NCI-H510A (cell line): ENCODE measurements around the gene PRKCZ.
"Not testable (repeated sequence)": the region's sequence is repeated elsewhere in the genome, so short reads cannot be mapped to it uniquely, and the experiment has no call there.

Experiments used
- DNase-seq: peaks from one replicate; lab custom pipeline; 2025; lab: John Stamatoyannopoulos, UW

Gene PRKCZ

GRCh38 chr1:2086446-2087078, 36.4 kb downstream of the PRKCZ start:
- DNase-seq, result no peak

DNA sequence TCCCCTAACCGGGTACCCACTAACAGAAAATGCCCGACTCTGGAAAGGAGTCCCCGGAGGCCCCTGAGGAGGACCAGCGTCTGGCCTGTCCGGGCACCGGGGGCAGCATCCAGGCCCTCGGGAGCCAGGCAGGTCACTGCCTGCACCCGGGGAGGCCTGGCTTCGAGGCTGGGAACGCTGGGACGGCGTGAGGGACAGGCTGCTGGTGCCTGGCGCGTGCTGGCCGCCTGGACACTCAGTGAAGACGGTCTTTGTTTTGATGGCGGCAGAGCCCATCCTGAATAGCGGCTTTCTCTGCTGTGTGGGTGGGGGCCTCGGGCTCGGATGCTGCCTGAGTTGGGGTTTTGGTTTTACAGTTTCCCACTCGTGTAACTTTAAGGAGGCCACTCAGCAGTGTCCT, 37.6 kb downstream of the PRKCZ start:
- no peak for DNase-seq

DNA sequence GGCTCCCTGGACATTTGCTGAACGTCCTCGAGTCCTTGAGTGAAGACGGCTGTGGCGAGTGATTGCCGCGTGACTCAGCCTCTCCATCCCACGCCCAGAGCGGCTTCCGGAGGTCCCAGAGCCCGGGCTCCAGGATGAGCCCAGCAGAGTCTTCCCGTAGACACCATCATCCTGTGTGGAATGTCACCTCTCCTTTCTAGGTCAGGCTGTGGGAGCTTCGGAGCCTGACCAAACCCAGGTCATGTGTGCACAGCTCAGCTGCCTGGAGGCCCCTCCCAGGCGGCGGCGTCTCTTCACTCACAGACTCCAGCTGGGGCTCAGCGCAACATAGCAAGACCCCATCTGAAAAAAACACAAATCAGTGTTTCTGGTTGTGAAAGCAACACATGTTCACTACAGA, 38.2 kb downstream of the PRKCZ start:
- no peak for DNase-seq

DNA sequence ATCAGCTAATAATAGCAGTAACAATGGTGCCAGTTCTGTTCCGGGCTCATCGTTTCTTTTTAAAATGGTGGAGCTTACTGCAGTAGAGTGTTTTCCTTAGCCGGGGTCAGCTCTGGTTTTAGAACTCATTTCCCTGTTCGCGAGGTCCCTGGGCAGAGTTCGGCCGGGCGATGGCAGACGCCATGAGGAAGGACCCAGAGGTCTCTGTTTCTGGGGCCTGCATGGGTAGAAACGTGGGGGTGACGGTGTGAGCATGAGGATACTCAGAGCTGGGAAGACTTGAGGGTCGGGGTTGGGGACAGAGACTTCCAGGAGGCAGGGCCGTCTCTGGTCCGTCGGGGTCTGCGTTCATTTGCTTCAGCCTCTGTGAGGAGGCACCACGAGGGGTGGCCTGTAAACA, 38.8 kb downstream of the PRKCZ start:
- DNase-seq, result no peak

- DNase-seq, result no peak
Observed at GRCh38 chr1:2090216-2090890, 40.1 kb downstream of the PRKCZ start.

DNA sequence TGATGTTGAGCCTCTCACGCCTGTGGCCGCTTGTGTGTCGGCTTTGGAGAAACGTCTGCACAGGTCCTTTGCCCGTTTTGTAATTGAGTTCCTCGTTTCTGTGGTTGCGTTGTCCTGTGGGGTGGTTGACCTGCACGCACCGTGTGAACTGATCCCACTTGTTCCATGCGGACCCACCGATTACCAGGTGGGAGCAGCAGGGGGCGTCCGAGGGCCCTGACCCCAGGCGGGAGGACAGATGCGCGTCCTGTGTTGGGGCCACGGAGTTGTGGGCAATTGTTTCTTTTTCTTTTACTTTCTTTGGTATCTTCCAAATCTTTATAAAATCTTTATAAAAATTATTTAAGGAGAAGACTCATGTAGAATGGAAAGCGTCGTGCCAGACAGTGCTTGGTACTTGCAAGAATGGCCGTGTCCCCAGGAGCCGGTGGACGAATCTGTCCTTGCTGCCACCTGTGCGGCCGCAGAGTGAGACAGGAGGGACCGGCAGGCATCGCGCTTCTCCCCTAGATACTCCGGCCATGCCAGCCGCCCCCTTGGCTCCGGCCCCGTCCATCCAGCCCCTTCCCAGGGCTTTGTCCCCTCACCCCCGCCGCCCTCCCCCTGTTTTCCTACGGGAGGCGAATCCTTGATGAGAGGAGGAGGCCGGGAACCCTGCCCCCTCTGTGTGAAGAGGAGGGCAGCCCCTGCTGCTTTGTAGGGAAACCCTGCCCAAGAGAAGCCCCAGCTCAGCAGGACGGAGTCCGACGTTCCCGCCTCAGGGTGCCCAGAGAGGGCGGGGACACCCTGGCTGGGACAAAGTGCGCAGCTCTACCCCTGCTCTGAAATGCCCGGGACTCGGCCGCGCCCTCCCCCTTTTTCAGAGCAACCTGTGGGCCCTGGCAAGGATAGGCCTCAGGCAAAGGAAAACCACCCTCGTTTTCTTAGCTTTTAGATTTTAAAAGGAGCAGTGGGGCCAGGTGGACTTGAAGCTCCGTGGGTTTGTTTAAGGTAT, 41.7 kb downstream of the PRKCZ start:
- no peak for DNase-seq

DNA sequence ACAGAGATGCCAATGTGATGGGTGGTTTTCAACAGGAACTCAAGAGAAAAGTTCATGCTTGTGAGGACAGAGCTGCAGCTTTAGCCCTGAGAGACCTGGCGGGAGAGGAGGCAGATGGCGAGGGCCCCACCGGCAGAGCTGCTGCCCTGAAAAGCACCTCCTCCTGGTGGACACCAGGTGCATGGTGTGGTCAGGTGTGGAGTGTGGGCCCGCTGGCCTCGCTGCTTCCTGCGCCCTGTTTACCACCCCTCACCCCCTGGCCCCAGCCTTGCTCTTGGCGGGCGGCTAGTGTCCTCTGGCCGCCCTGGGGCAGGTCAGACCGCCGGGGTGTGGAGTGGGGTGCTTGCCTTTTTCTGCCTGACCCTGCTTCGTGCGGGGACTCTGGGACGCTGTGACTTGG, 42.8 kb downstream of the PRKCZ start:
- DNase-seq, result no peak

DNA sequence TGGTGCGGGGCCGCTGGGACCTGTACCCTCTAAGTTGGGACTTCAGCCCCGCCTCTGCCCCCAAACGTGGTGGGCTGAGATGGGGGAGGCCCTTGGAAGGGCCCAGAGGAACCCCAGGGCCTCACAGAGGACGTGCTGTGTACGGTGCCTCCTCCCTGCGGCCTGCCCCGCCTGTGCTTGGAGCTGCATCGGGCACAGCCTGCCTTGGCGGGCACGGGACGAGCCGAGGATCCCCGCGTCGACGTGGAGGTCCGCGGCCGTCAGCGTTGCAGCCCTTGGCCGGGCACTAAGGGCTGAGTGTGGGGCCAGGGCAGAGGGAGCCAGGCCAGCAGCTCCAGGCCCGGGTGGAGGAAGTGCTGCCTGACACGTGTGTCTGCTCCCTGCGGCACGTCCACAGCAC, 43.4 kb downstream of the PRKCZ start:
- no peak for DNase-seq

DNA sequence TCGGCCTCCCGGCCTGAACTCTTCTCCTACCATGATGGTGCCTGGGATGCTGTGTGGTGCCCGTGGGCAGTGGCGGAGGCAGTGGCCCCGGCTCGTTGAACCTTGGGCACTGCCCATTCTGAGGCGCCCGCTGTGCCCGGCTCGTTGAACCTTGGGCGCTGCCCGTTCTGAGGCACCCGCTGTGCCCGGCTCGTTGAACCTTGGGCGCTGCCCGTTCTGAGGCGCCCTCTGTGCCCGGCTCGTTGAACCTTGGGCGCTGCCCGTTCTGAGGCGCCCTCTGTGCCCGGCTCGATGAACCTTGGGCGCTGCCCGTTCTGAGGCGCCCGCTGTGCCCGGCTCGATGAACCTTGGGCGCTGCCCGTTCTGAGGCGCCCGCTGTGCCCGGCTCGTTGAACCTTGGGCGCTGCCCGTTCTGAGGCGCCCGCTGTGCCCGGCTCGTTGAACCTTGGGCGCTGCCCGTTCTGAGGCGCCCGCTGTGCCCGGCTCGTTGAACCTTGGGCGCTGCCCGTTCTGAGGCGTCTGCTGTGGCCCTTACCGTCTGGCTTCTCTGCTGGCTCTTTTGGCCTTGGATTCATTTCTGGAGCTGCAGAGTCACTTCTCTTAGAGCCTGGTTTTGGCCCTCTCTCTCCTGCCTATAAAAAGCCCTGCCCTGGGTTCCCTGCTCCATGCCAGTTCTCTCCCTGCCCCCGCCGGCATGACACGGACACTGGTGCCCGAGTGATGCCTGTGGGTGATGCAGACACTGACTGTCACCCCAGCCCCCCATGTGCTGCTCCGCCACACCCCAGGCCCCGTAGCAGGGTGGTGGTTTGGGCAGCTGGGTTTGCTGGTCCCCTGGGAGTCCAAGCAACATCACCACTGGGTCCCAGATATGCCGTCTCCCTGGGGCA, 44.3 kb downstream of the PRKCZ start:
- not testable (repeated sequence) for DNase-seq

DNA sequence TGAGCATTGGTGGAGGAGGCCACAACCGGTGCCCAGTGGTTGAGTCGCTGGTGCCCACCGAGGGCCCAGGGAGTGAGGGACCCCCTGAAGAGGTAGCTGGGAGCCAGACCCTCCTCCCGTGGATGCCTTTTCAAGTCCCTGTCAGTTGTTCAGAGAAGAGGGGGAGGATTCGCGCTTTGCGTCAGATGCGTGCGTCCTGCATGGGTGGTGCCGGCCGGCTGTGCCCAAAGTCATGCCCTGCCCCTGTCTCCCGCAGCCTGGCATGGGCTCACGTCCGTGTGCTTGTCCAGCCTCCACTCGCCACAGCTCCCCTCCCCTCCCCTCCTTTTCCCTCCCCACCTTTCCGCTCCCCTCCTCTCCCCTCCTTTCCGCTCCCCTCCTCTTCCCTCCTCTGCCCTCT, 45.2 kb downstream of the PRKCZ start:
- DNase-seq, result no peak

GRCh38 chr1:2095981-2096736, 45.9 kb downstream of the PRKCZ start:
- DNase-seq, result no peak

- DNase-seq, result no peak
Observed at GRCh38 chr1:2097386-2098300, 47.4 kb downstream of the PRKCZ start.

- no peak for DNase-seq
Observed at GRCh38 chr1:2098301-2098698, 48.1 kb downstream of the PRKCZ start.

DNA sequence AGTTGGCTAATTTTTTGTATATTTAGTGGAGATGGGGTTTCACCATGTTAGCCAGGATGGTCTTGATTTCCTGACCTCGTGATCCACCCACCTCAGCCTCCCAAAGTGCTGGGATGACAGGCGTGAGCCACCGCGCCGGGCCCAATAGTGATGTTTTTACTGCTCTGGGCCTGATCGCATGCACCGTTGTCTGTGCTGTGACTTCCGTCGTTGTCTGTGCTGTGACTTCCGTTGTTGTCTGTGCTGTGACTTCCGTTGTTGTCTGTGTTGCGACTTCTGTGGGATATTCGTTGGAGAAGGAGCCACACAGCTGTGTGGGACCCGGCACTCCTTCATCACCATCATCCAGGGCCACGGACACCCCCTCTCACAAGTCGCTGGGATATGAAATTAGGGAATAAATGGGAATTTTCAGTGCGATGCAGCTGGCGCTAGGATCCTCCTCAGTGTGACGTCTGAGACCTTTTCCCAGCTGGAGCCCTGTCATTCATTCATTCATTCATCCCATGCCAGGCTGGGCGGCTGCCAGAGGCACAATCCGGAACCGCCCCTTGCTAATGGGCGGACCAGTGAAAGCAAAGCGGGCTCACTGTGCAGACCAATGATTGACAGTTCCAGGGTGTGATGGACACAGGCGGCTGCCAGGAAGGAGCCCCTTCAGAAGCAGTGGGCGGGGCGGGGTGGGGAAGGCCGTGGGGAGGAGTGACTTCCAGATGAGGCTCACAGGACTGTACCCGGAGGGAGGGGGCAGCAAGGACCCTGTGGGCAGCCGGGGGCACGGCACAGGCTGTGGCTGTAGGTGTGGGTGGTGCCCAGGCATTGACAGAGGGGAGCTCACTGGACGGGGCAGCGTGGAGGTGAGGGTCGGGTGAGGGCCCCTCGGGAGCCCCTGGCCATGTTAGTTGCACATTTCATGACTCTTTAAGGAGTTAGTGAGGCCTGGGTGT, 48.9 kb downstream of the PRKCZ start:
- DNase-seq, result no peak

DNA sequence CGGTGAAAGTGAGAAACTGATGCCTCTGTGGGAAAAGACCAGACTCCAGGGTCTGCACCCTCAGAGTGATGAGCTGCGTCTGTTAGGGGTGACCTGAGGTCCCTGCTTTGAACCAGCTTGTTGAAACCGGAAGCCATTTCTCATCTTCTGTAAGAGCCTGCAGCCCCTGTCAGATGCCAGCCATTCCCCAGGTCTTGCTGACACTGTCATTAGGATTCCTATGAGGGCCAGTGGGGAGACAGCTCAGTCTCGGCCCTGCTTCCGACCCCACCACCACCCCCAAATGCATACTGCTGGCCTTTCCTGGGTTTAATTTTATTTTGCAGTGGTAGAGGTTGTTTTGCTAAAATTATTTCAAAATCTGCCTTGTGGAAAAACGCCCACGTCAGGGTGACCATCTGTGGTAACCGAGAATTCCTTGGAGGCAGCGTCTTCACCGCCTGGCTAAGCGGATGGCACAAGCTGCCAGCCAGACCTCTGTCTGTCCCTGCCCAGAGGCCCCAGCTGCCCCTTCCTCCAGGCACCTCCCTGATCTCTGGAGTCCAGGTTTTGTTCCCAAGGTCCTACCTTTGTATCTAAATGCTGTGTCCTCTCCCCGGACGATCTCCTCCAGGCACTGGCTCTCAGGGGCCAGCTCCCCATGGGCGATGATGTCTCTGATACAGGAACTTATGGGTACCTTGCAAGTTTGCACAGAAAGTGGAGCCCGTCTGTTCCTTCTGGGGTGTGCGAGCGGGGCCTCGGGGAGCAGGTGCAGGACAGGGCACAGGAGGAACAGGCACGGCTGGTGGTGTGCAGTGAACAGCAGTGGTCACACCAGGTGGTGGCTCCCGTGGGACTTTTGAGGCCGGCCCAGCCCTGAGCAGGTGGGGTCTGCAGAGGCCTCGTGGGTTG, 49.9 kb downstream of the PRKCZ start:
- DNase-seq, result no peak

DNA sequence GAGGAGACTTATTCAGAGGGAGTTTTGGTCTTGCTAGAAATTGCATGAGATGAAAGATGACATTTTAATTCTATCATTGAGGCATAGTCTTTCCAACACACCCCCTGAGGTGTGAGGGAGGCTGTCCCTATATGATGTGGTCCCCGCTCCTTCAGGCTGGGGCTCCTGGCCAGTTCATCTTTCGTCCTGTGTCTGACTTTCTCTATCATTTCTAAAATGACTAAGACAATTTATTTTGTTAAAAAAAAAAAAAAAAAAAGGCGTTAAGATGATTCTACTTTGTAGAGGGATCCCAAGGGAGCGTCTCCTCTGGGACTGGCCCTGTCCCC, 50.5 kb downstream of the PRKCZ start:
- no peak for DNase-seq

DNA sequence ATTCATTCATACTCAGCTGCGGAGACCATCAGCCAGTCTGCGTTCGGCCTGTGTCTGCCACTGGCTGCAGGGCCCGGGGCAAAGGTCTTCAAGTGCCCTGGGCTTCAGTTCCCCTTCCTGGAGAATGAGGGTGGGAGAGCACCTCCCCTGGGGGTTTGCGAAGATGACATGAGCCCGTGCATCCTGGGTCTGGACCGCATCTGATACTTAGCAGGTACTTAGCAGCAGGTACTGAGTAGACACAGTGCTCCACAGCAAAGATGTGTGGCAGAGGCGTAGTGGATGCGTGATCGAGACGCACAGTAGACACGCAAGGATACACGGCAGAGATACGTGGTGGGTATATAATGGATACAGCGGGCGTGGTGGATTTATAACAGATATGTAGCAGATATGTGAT, 51.3 kb downstream of the PRKCZ start:
- DNase-seq, result no peak

DNA sequence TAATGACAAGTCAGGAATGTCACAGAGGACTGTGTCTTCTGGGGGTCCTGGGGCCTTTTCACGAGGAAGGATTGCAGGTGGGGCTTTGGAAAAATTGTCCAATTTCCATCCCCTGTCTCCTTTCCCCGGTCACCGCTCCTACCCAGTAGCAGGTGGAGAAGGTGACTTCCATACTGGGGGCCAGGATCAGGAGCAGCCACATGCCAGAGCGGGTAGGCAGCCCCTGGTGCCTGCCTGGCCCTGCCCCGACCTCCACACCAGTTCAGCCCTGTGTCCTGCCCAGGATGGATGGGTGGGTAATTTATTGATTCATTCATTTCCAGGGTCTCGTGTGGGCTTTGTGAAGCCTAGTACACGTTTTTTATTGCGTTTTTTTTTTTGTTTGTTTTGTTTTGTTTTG, 51.7 kb downstream of the PRKCZ start:
- no peak for DNase-seq
